GM18508 (cell line): ENCODE results near the gene RBM19.

Source experiments
- ATAC-seq: cut with Tn5 transposase; IDR thresholded peaks from one replicate; pipeline ENCODE4 v1.9.1; 2021; ENCODE audit warnings: moderate number of reproducible peaks; ENCODE audit not compliant: insufficient read depth, unreplicated experiment

RBM19 gene

DNA sequence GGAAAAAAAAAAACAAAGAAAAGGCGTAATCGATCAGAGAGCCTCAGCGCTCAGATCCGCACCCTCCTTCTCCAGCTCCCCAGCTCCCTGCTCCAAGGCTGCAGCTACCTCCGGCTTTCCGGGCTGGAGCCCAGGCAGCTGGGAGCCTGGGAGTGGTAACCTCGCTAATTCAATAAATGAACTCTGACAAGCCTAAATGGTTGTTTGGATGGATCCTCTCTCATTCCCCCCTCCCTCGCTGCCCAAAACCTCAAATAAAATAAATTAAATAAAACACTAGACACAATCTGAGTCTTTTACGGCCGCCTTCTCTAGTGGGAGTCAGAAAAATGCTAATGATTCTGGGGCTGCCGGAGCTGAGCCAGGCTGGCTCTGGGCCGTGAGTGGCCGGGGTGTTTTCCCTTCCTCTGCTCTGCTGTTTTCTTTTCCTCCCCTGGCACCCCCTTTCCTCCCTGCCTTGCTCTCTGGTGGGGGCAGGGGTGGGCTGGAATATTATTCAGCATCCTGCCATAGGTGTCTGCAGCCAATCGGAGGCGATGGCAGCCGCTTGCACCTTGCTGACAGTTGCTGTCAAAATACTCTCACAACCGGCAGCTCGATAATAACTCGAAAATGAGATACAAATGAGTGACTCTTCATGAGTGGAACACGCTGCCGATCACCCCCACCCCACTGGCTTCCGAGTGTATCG lies 76.1 kb downstream of the RBM19 start:
- no peak for ATAC-seq

DNA sequence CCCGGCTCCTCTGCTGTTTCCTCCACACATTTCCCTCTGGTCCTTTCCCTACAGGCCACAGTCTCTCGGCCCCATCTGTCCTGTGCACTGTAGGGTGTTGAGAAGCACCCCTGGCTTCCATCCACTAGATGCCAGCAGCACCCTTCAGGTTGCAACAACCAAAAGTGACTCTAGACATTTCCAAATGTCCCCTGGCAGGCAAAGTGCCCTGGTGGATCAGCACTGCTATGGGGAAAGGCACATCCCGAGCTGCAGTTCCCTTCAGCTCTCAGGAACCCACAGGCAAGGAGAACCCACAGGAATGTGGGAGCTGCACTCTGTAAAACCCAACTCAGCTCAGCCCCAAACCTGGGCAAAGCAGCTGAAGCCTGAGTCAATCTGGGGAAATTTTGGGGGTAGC lies 77.0 kb downstream of the RBM19 start:
- ATAC-seq: no peak

DNA sequence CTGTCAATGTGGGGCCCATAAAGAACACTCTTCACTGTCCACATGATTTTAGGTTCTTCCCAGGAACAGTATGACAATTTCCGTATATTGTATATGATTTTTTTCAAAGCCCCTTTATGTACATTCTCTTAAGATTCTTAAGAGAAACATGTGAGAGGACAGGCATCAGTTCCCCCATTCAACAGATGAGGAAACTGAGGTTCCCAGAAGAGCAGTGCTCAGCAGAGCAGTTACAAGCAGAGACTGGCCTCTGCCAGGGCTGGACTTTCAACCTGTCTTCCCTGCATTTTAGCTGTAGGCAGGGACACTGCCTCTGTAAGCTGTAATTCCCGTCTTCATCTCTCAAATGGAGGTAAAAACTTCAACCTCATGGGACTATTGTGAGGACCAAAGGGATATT lies 77.7 kb downstream of the RBM19 start:
- no peak for ATAC-seq

DNA sequence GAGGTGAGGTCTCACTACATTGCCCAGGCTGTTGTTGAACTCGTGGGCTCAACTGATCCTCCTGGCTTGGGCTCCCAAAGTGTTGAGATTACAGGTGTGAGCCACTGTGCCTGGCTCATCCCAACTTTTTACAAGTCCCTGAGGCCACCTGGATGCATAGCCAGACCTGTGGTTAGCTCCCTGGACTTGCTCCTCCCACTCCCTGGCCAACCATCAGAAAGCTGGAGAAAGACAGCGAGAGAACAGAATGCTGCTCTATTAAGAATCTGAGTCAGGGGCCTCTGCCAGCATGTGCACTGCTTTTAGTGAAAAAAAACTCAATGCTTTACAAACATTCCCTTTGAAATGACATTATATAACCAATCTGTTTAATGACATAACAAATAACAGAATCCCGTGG lies 78.2 kb downstream of the RBM19 start:
- ATAC-seq: no peak

DNA sequence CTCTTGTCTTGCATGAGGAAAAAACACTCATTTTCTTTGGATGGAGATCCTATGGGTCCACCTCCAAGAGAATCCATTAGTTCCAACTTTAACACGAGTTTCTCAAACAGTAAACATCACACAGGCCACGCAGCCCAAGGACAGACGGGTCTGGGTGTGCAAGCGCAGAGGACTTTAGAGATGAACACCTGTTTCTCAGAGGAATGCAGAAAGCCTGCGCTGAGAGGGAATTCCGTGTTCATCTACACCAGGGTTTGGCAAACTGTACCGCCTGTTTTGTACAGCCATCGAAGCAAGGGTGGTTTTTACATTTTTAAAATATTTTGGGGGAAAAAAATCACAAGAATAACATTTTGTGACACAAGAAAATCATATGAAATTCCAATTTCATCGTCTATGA lies 79.4 kb downstream of the RBM19 start:
- ATAC-seq: no peak

DNA sequence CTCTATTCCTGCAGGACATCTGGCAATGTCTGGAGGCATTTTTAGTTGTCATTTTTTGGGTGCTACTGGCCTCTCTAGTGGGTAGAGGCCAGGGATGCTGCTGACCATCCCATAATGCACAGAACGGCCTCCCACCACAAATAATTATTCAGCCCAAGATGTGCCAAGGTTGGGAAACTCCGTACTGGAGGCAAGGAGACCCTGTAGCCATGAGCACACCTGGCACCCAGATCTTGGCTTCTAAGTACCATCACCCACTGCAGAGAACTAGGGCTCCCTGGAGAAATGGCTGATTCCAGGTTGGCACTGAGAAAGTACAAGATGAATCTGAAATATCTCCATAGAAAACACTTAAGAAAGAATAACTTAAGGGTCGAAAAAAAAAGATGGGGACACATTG lies 81.7 kb downstream of the RBM19 start:
- ATAC-seq: no peak

DNA sequence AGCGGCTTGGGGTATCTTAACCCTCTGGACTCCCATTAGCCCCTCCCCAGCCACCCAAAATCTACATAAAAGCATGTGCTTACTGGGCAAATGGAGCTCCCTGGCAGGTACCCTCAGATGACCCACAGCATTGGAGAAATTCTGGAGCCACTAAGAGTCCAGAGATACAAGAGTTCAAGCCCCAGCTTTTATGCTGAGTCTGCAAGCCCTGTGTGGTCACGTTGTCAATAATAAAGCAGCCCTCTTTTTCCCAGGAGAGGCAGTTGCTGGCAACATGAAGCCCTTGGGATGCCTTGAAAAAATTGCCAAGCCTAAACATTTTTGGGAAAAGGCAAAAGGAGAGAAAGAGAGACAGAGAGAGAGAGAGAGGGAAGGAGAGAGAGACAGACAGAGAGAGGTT lies 83.4 kb downstream of the RBM19 start:
- no peak for ATAC-seq

DNA sequence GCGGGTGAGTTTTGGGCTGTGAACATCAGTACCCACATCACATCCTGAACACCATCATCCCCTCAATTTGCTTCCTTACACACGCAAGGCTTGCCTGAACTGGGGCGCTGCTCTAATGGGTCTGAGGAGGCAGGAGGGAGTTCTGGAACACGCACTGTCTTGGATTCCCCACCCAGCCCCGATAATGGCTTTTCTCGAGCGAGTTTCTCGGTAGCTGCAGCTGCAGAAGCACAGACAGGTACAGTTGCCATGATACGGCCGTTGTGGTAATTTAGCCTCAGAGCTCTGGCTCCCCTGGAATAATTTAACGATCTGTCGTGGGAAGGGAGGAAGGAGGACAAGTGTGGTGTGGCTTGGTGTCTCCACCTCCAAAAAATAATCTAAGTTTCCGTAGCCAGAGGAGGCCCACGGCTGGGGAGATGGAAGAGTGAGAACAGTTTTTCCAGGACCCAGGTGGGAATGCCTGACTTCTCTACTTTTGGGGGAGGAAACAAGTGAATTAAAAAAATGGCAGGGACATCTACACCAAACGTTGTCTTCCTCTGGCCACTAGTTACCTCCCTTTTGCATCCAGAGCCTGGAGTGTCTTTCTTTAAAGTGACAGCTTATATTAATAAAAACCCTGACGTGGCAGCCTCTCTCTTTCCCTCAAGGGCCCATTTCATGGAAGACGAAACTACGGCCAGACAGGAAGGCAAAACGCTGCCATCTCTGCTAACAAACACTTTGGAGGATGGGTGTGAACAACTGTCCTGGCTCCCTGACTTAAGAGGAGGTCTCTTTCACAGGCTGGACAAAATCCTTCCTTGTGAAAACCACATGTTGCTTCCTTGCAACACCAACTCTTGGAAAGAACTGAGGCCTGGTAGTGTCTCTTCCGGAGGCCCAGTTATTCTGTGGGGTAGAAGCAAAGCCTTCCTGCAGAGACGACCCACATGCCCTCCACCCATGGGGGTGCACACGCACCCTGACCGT lies 84.8 kb downstream of the RBM19 start:
- ATAC-seq: no peak

DNA sequence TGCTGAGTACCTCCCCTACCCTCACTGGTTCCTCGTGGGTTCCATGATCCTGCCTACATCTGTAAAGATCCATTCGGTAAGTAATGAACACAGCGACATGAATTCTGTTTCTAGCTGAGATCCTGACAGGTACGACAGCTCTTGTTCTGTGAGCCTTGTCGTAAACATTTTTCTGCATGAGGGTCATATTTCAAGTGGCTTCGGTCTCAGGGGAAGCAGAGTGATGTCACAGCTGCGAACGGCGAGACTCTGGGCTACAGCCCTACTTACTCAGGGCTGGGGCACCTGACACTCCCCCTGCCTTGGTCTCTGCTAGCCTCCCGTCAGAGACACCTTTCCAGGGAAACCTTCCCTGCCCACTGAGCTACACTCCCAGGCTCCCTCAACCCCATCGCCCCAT lies 85.8 kb downstream of the RBM19 start:
- no peak for ATAC-seq

DNA sequence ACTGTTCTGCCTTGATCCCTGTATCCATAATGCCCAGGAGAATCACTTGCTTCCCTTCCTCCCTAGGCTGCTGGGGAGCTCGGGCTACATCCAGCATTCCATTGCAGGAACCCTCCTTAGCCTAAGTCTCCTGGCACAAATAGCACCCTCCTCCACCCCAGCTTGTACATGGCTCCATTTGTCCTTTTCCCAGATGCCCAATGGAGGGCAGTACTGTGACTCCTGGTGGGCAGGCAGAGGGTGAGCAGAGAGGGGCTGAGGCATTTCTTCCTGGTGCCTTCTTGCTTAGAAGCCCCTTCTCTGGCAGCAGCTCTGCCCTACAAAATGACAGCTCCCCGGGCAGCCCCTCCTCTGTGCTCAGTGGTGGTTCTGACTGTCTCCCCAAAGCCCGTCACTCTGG lies 86.5 kb downstream of the RBM19 start:
- no peak for ATAC-seq

DNA sequence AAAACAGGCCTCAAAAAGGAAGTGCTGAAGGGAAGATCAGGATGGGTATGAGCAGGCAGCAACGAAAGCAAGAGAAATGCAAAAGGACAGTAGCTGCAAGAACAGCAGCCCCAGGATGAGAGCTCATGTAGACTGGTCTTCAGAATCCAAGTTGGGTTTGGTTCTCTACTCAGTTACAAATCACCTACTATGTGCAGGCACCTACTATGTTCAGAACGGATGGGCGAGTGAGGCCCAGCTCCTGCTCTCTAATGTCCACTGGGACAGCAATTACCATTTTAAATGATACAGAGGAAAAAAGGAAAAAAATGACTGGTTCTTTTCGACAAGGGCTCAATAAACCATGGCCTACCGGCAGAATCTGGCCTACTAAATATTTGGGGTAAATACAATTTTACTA lies 88.5 kb downstream of the RBM19 start:
- no peak for ATAC-seq

DNA sequence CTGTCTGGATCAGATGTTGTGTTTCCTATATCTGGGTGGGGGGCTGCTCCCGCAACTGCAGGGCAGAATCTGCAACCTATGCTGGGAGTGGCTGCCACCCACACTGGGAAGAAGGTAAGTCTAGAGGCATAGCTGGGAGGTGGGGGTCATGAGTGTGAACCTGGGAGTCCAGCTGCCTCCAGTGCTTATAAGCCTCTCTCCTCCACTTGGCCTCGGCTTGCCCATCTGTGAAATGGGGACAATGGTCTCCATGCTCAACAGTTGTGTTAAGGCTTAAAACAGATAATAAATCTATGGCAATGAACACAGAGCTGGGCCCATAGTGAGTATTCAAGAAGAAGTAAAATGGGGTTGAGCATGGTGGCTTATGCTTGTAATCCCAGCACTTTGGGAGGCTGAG lies 90.0 kb downstream of the RBM19 start:
- ATAC-seq: no peak

DNA sequence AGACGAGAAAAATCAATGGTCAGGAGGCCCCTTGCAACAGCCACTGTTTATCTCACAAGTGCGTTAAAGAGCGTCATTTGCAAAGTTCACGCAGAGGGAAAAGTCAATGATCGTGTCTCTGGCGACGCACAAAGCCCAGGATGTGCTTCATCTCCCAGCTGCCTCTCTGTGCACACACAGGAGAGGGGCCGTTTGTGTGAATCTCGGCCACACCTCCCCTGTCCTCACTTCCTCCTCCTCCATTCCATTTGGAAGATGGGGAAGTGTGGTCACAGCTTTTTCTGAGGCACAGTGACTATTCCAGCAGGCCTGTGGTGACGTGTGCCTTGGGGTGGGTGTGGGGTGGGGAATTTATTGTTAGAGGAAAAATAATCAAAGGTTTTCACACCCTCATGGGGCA lies 90.4 kb downstream of the RBM19 start:
- ATAC-seq: no peak

DNA sequence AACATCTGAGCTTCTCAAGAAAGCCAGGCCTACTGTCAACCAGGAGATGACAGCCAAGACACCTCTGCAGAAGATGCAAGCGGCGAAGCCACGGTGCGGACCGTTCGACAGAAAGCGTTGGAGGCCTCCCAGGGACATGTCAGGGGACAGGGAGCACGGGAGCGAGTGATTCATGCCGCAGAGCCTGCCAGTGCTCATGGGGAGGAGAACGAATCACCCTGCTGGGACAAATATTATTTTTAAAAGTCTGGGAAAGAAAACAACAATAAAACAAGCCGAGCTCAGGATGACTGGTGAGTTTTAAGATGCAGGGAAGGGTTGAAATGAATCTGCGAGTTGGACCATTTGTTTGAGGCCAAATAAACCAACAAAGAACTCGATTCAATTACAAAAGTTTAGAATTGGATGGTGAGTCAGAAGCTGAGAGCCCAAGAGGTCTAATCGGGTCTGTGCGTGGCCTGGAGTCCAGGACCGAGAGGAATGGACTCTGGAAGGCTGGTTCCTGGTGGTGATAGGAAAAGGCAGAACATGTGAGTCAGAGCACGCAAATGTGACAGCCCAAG lies 91.0 kb downstream of the RBM19 start:
- no peak for ATAC-seq

DNA sequence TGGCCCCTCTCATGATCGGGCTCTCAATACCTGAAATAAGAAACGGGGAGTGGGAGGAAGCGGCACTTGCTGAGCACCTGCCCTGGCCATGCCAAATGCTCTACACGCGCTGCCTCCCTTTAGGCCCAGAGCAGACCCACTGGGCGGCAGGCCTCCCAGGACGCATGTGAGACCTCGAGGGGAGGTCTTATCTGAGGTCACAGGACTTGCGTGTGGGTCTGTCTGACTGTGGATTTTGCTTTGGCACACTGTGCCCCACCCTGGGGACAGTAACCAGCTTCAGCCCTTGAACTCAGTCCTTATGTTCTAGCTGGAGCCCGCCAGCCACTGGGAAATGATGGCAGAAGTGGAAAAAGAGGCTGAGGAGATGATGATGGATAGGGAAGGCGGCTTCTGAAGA lies 91.8 kb downstream of the RBM19 start:
- ATAC-seq: no peak

DNA sequence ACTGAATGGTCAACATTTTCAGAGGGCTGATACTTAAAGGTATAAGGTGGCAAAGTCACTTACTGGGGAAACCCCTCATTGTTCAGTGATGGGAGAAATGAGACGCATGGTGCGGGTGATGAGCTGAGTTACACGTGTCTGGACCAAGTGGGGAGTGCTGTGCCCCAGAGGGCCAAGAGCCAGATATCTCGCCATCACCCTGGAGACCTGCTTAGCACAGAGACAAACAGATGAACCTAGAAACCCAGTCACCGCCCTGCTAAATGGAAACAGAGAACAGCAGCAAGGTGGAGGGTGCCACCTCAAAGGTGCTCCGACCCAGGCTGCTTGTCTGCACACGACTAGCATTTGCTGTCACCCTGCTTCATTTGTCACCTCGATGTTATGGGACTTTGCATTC lies 92.4 kb downstream of the RBM19 start:
- no peak for ATAC-seq

DNA sequence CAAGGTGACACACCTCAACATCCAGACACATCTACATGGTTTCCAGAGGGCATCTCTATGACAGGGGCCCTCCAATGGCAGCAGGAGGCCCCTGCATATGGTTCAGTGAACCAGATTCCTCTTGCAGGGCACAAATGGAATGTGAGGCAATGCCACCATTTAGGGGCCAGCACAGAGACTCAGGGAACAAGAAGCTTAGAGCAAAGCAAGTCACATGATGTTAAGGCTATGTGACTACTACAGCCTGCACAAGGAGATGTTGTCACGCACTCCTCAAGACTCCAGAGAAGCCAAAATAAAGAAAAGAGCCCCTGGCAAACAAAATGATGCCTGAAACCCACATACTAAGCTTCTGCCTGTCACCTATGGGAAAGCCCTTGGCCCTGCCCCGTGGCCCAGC lies 95.2 kb downstream of the RBM19 start:
- no peak for ATAC-seq

DNA sequence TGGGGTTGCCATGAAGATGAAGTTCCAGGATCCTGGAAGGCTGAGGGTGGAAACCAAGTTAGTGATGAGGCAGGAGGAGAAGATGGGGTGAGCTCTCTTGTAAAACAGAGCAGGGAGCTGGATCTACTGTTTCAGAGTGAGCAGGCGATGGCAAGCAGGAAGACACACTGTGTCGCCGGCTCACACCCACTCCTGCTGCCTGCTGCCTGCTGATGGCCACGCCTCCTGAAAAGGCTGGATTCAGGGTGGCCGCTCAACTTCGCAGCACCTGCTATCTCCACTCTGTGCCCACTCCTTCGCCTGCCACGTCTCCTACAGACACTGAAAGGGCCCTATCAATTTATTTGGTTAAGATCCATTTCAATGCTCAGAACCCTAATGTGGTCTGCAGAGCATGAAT lies 96.1 kb downstream of the RBM19 start:
- no peak for ATAC-seq

DNA sequence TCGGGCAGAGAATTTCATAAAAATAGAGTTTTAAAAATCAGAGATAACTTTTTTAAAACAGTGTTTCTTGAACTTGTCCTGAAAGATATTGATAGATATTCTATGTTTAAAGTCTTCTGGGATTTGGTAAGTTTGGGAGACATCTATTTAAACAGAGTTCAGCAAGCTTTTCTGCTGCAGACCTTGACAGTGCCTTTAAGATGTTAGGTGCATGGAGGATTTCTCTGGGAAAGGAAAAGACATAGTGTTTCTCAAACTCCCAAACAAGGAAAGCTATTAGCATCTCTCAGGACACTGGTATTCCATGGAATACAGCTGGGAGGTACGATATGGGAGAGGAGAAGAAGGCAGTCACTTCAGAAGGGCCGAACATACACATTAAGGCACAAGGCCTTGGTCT lies 97.8 kb downstream of the RBM19 start:
- no peak for ATAC-seq

DNA sequence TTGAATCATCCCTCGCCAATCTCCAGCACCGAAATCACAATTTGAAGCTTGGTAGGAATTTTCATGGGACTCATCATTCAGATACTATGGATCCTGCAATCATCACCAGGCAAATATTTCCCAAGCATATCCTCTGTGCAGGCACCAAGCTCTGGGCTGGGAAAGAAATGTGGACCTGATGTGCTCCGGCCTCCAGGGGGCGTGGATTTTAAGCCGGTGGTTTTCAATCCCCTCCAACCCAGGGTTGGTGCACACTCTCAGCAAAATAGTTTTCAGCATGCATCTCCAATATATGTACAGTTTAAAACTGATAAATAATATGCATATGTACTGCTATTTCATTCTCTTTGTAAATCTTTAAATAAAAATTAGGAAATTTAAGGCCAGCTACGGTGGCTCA lies 98.9 kb downstream of the RBM19 start:
- ATAC-seq: no peak

DNA sequence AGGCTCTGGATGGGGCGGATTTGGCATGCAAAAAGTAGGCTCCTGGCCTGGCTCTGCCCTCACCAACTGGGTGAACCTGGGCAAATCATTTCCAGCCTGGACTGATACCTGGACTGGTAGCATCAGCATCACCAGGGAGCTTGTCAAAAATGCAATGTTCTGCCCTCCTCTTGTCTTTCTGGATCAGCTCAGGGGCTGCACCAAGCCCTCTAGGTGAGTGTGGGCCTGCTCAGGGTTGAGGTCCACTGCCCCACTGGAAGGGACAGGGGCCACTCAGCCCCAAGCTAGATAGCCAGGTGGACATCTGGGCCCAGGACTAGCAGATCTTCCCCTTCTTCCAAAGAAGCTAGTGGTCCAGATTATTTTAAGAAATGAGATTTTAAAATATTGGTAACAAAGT lies 99.6 kb downstream of the RBM19 start:
- no peak for ATAC-seq

DNA sequence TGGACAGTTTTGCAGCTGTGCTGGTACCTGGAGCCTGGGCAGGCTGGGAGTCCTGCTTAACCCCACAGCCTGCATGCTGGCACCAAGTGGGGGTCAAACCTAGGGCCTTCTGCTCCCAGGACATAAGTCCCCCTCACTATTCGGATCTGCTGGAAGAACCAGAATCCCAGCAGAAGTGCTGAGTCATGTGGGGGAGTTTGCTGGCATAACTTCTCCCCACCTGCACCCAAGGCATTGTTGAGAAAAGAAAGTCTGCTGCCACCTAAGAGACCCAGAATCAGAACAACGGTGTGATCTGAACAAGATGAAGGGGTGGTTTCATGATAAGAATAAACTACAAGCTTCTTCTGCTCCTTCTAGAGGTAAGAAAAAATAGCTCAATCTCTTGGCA lies 102.7 kb downstream of the RBM19 start:
- no peak for ATAC-seq
